ENCODE results near the gene SCLT1. TPM values are rescaled to one million over a fixed set of nuclear protein-coding genes. Genes with fewer than 3 reads are reported as not detected.

Gene SCLT1
- total and polyA plus RNA-seq, 2 of the 4 experiments (the other 2 are of a cell fraction) = 4.9 to 7.7 TPM

GRCh38 chr4:128983771-128984485, 109.4 kb downstream of the SCLT1 start:
- Histone ChIP-seq H3K23ac (ENCODE audit: low read depth, low read length) (no peak overlapping the region), H4K20me1 (ENCODE audit: insufficient read depth, low read length) (no peaks in the 10 kb centered on the region), H3K4me2 (ENCODE audit: low read depth, low read length) (no peak overlapping the region), H2BK15ac (ENCODE audit: low read depth, low read length) (no peak overlapping the region), H3K36me3 (ENCODE audit: control insufficient read depth, insufficient read depth, low read length) (no peaks in the 10 kb centered on the region), H3K18ac (ENCODE audit: low read depth, low read length) (no peak overlapping the region), H3K27me3 (ENCODE audit: control insufficient read depth, insufficient read depth, low read length) (no peaks in the 10 kb centered on the region), H3K27ac (ENCODE audit: insufficient read depth, low read length) (no peak overlapping the region), H2AFZ (replicated peaks; ENCODE audit: low read length, poor library complexity) (no peak overlapping the region), H3K4ac (ENCODE audit: low read depth, low read length) (no peak overlapping the region), H4K5ac (ENCODE audit: low read depth, low read length) (no peak overlapping the region), H3K14ac (replicated peaks; ENCODE audit: low read depth, low read length) (no peak overlapping the region), H2BK5ac (ENCODE audit: low read depth, low read length, poor library complexity, severe bottlenecking) (no peak overlapping the region), H3K4me1 (ENCODE audit: control insufficient read depth, insufficient read depth, low read length) (peaks cover 2% of the 10 kb centered on the region; the same call in 1 of the 2 replicates), H2AK5ac (ENCODE audit: low read depth, low read length) (no peak overlapping the region), H2BK120ac (ENCODE audit: low read depth, low read length) (no peak overlapping the region), H3K79me1 (ENCODE audit: low read depth in 1 of 2, low read length in 2 of 2) (no peaks in the 10 kb centered on the region; a peak in 1 of 4 replicates), H4K91ac (ENCODE audit: insufficient read depth, low read depth, low read length) (no peak overlapping the region), H4K8ac (ENCODE audit: low read depth in 2 of 2, low read length in 2 of 2) (no peak overlapping the region), H3K9me3 (ENCODE audit: control insufficient read depth, insufficient read depth, low read length) (no peaks in the 10 kb centered on the region), H2BK20ac (ENCODE audit: low read depth, low read length) (no peak overlapping the region), H3K56ac (ENCODE audit: extremely low read depth, insufficient read depth, low read length) (no peak overlapping the region), H2AK9ac (replicated peaks; ENCODE audit: low read depth, low read length, poor library complexity) (no peak overlapping the region), H3K9ac (ENCODE audit: low read depth, low read length) (no peak overlapping the region), H3K4me3 (ENCODE audit: insufficient read depth, low read depth, low read length) (no peak overlapping the region), H3K9me1 (ENCODE audit: insufficient read depth, low read length) (no peaks in the 10 kb centered on the region)
- no peak for ATAC-seq (ENCODE audit: low read depth)
- DNase-seq = no peak
- TF ChIP-seq FOS (IDR thresholded peaks at IDR 0.05; ENCODE audit: low read depth, low read length) (no peak), MAZ (IDR thresholded peaks at IDR 0.05; ENCODE audit: borderline replicate concordance, low read depth, low read length) (no peak), USF2 (IDR thresholded peaks at IDR 0.05; ENCODE audit: low read depth, low read length) (no peak), CTCF (conservative IDR thresholded peaks at IDR 0.05; ENCODE audit: low read depth, low read length) (no peak), CEBPB (IDR thresholded peaks at IDR 0.05; ENCODE audit: low read depth, low read length) (no peak), MXI1 (IDR thresholded peaks at IDR 0.05; ENCODE audit: borderline replicate concordance, low read depth, low read length) (no peak), ELK1 (IDR thresholded peaks at IDR 0.05; ENCODE audit: borderline replicate concordance, low read depth, low read length) (no peak), MAFK (IDR thresholded peaks at IDR 0.05; ENCODE audit: low read depth, low read length) (no peak), RCOR1 (IDR thresholded peaks at IDR 0.05; ENCODE audit: insufficient replicate concordance, low read length) (no peak), POLR2A (IDR thresholded peaks at IDR 0.05; ENCODE audit: low read depth, low read length) (no peak), RFX5 (IDR thresholded peaks at IDR 0.05; ENCODE audit: low read depth, low read length) (no peak), BHLHE40 (IDR thresholded peaks at IDR 0.05; ENCODE audit: low read depth, low read length) (no peak), NFE2L2 (IDR thresholded peaks at IDR 0.05; ENCODE audit: low read depth, low read length) (no peak), CHD1 (IDR thresholded peaks at IDR 0.05; ENCODE audit: low read depth, low read length) (no peak), SMC3 (IDR thresholded peaks at IDR 0.05; ENCODE audit: low read depth, low read length) (no peak), RAD21 (IDR thresholded peaks at IDR 0.05; ENCODE audit: low read length) (no peak)
- ChIA-PET POLR2A (ENCODE audit: unreplicated experiment) (no interaction called here), CTCF (interaction anchor here (1.1 kb wide), 1 partner anchor 9 kb away, joined by 3 read pairs; no protein-coding TSS in a partner anchor)
- dilution Hi-C loops (cut with HindIII; ENCODE audit: low sequenced_read_pairs, unreplicated experiment) (no loop called here), in situ Hi-C loops (cut with MboI; ENCODE audit: low sequenced_read_pairs) (no loop called here), intact Hi-C loops (cut with micrococcal nuclease) (no loop called here)
- 20% methylated on average over 1 of the region's 2 CpGs; no CpG with 5 or more reads in 1 of the 2 experiments for WGBS, 2 experiments (ENCODE audit: extremely low coverage in 2 of 2, insufficient read length in 1 of 2)
- no TSS peak for BruUV-seq (replicated peaks)
